ENCODE measurements around the gene RAPGEF5.

RAPGEF5 gene

DNA sequence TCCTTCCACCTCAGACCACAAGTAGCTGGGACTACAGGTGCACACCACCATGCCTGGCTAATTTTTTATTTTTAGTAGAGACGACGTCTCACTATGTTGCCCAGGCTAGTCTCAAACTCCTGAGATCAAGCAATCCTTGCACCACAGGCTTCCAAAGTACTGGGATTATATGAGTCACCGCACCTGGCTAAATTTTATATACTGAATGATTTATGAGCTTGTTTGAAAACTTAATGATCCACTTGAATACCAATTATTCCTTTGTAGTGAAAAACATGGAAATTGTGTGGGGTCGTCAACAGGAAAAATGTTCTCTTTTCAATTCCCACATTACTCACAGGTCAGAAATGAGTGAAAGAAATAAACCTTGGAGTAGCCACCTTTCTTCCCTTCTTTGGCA, 31.3 kb downstream of the RAPGEF5 start:
- no peak overlapping the region for H3K27ac ChIP-seq (ENCODE audit: low read length)
- no peak overlapping the region for H3K4me3 ChIP-seq (ENCODE audit: low read length)
- H3K4me2 ChIP-seq (ENCODE audit: low read depth, low read length), result no peak overlapping the region
- H3K79me2 ChIP-seq (ENCODE audit: low read length), result peaks cover 53% of the 10 kb centered on the region
- H3K27me3 ChIP-seq (replicated peaks; ENCODE audit: insufficient read depth, low read length), result no peaks in the 10 kb centered on the region
- H4K20me1 ChIP-seq (ENCODE audit: insufficient read depth, low read length), result no peaks in the 10 kb centered on the region
- DNase-seq, result no peak
- TF ChIP-seq EZH2phosphoT487 (IDR thresholded peaks at IDR 0.05; ENCODE audit: low read length) (no peak), EZH2 (optimal IDR thresholded peaks at IDR 0.05; ENCODE audit: low read depth, low read length) (no peak)
- TF ChIP-seq, protein P1, sequence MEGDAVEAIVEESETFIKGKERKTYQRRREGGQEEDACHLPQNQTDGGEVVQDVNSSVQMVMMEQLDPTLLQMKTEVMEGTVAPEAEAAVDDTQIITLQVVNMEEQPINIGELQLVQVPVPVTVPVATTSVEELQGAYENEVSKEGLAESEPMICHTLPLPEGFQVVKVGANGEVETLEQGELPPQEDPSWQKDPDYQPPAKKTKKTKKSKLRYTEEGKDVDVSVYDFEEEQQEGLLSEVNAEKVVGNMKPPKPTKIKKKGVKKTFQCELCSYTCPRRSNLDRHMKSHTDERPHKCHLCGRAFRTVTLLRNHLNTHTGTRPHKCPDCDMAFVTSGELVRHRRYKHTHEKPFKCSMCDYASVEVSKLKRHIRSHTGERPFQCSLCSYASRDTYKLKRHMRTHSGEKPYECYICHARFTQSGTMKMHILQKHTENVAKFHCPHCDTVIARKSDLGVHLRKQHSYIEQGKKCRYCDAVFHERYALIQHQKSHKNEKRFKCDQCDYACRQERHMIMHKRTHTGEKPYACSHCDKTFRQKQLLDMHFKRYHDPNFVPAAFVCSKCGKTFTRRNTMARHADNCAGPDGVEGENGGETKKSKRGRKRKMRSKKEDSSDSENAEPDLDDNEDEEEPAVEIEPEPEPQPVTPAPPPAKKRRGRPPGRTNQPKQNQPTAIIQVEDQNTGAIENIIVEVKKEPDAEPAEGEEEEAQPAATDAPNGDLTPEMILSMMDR (IDR thresholded peaks at IDR 0.05; ENCODE audit: low read length), result no peak
- H3K4me1 ChIP-seq (ENCODE audit: low read length), result no peaks in the 10 kb centered on the region
- no peaks in the 10 kb centered on the region for H3F3A ChIP-seq (ENCODE audit: insufficient read depth, low read length)
- no peak overlapping the region for H3K9ac ChIP-seq (ENCODE audit: low read length)
- no peak overlapping the region for H2AFZ ChIP-seq (ENCODE audit: low read length)
- H3K9me2 ChIP-seq (replicated peaks; ENCODE audit: insufficient read depth, low read length), result no peaks in the 10 kb centered on the region
- H3K9me3 ChIP-seq (replicated peaks; ENCODE audit: insufficient read depth, low read length), result no peaks in the 10 kb centered on the region
- no peaks in the 10 kb centered on the region for H3K36me3 ChIP-seq (replicated peaks; ENCODE audit: insufficient read depth, low read length)

DNA sequence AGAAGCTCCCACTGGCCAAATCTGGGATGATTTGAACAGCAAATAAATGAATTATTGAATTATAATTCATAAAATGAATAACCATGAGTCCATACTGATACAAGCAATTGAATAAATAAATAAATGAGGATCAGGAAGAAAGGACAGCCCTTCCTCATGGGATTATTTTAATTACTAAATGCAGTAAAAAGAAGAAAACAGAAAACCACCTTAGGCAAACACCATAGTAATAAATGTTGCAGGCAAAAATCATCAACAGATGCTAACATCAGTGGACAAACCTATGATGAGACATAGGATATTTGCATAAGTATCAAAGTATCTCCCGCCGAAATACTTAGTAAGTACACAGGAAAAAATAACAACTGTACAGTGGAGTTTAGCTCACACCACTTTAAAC, 33.2 kb downstream of the RAPGEF5 start:
- DNase-seq, result no peak
- H3K4me2 ChIP-seq (ENCODE audit: low read depth, low read length), result no peak overlapping the region
- H2AFZ ChIP-seq (ENCODE audit: low read length), result no peak overlapping the region
- H3K9me2 ChIP-seq (replicated peaks; ENCODE audit: insufficient read depth, low read length), result no peaks in the 10 kb centered on the region
- H3K4me1 ChIP-seq (ENCODE audit: low read length), result no peaks in the 10 kb centered on the region
- no peaks in the 10 kb centered on the region for H3K9me3 ChIP-seq (replicated peaks; ENCODE audit: insufficient read depth, low read length)
- no peaks in the 10 kb centered on the region for H4K20me1 ChIP-seq (ENCODE audit: insufficient read depth, low read length)
- H3K9ac ChIP-seq (ENCODE audit: low read length), result no peak overlapping the region
- TF ChIP-seq, protein P1 (IDR thresholded peaks at IDR 0.05; ENCODE audit: low read length), result no peak
- TF ChIP-seq EZH2phosphoT487 (IDR thresholded peaks at IDR 0.05; ENCODE audit: low read length) (no peak), EZH2 (optimal IDR thresholded peaks at IDR 0.05; ENCODE audit: low read depth, low read length) (no peak)
- H3F3A ChIP-seq (ENCODE audit: insufficient read depth, low read length), result no peaks in the 10 kb centered on the region
- peaks cover 34% of the 10 kb centered on the region; the same call in 1 of the 2 replicates for H3K79me2 ChIP-seq (ENCODE audit: low read length)
- H3K27me3 ChIP-seq (replicated peaks; ENCODE audit: insufficient read depth, low read length), result no peaks in the 10 kb centered on the region
- H3K27ac ChIP-seq (ENCODE audit: low read length), result no peak overlapping the region
- H3K4me3 ChIP-seq (ENCODE audit: low read length), result no peak overlapping the region
- no peaks in the 10 kb centered on the region for H3K36me3 ChIP-seq (replicated peaks; ENCODE audit: insufficient read depth, low read length)

DNA sequence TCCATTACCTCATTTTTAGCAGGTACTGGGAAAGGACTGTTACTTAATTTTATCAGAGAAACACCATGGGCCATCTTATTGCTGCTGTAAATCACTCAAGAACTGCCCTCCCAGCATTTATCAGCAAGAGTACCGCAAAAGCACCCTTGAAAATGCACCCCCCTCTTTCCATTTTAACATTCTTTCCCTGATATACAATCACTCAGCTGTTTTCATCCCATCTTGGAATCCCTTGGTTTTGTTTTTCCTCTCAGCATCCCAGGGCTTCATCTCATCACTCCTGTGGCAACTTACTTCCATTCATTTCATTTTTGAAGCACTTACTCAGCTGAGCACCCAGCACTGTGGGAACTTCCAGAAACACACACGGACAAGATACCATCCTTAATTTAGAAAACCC, 36.5 kb downstream of the RAPGEF5 start:
- DNase-seq, result no peak
- no peaks in the 10 kb centered on the region for H3F3A ChIP-seq (ENCODE audit: insufficient read depth, low read length)
- no peak for TF ChIP-seq EZH2 (optimal IDR thresholded peaks at IDR 0.05; ENCODE audit: low read depth, low read length)
- TF ChIP-seq EZH2phosphoT487 (IDR thresholded peaks at IDR 0.05; ENCODE audit: low read length), result no peak
- TF ChIP-seq, protein P1 (IDR thresholded peaks at IDR 0.05; ENCODE audit: low read length), result no peak
- peaks cover 17% of the 10 kb centered on the region; the same call in 1 of the 2 replicates for H3K79me2 ChIP-seq (ENCODE audit: low read length)
- no peaks in the 10 kb centered on the region for H3K9me2 ChIP-seq (replicated peaks; ENCODE audit: insufficient read depth, low read length)
- no peaks in the 10 kb centered on the region for H4K20me1 ChIP-seq (ENCODE audit: insufficient read depth, low read length)
- no peaks in the 10 kb centered on the region for H3K36me3 ChIP-seq (replicated peaks; ENCODE audit: insufficient read depth, low read length)
- H3K27ac ChIP-seq (ENCODE audit: low read length), result no peak overlapping the region
- no peaks in the 10 kb centered on the region for H3K4me1 ChIP-seq (ENCODE audit: low read length)
- H3K9ac ChIP-seq (ENCODE audit: low read length), result no peak overlapping the region
- no peaks in the 10 kb centered on the region for H3K9me3 ChIP-seq (replicated peaks; ENCODE audit: insufficient read depth, low read length)
- no peak overlapping the region for H3K4me3 ChIP-seq (ENCODE audit: low read length)
- no peaks in the 10 kb centered on the region for H3K27me3 ChIP-seq (replicated peaks; ENCODE audit: insufficient read depth, low read length)
- H3K4me2 ChIP-seq (ENCODE audit: low read depth, low read length), result no peak overlapping the region
- no peak overlapping the region for H2AFZ ChIP-seq (ENCODE audit: low read length)
